HTERT RPE-1 (cell line): ENCODE results near the gene TMEM100.

Experiments
- in situ Hi-C: fragments of 300-500 bp; cut with MboI; formaldehyde crosslinking; loops from 4 replicates; pipeline ENCODE4 v1.14.3; 2020; ENCODE audit warnings: low sequenced_read_pairs

Gene TMEM100

GRCh38 chr17:55745258-55745657 is 22.6 kb upstream of the TMEM100 start:
- in situ Hi-C loops = no loop called here

DNA sequence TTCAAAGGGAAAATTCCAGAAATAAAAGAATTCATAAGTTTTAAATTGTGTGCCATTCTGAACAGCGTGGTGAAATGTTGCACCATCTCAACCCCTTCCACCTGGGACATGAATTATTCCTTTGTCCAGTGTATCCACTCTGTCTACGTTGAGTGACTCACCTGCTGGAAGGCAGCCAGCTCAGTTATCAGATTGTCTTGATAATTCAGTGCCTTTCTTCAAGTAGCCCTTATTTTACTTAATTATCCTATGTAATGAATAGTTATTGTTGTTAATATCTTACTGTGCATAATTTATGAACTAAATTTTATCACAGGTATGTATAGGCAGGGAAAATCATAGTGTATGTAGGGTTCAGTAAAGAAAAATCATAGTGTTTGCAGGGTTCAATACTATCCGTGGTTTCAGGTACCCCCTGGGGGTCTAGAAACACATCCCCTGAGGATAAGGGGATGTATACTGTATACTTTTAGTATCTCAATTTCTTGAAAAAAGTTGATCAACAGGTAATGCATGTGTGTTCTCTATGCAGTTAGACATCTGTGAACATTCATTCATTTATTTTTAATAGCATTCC is 20.5 kb upstream of the TMEM100 start:
- in situ Hi-C loops = no loop called here

GRCh38 chr17:55742272-55743102 is 19.8 kb upstream of the TMEM100 start:
- in situ Hi-C loops = no loop called here

GRCh38 chr17:55741356-55741700 is 18.7 kb upstream of the TMEM100 start:
- in situ Hi-C loops = no loop called here

DNA sequence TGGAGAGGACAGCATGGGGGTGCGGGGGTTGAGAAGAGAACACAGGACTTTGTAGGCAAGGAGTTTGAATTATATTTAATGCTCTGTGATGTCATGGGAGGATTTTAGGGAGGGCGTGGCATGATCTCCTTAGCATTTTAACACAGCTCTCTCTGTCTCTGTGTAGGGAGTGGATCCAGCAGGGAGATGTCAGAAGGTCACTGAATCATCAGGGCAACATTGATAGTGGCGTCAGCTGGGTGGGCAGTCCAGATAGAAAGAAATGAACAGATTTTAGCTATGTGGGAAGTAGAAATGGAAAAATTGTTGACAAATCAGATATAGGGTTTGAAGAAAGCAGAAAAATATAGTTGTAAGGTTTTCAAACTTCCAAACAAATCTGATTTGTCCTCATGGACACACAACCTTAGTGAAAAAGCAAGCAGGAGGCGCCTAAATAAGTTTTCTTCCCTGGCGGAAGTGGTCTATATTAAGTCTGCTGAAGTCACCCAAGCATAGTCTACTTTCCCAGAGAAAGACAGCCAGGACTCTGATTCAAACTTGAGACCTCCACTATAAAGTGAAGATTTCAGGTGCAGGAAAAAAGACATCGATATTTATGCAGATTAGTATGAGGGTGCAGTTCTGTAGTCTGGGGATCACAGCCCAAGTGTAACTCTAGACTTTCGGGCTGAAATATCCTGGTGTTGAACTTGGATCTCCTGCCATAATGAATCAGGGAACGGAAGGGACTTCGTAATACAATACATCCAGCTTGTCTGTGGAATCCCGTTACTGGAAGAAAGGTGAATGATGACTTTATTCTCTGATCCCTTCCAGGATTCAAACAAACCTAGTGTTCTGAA is 18.1 kb upstream of the TMEM100 start:
- in situ Hi-C loops = no loop called here

- in situ Hi-C loops = no loop called here
Measured at GRCh38 chr17:55737976-55738501, 15.4 kb upstream of the TMEM100 start.

DNA sequence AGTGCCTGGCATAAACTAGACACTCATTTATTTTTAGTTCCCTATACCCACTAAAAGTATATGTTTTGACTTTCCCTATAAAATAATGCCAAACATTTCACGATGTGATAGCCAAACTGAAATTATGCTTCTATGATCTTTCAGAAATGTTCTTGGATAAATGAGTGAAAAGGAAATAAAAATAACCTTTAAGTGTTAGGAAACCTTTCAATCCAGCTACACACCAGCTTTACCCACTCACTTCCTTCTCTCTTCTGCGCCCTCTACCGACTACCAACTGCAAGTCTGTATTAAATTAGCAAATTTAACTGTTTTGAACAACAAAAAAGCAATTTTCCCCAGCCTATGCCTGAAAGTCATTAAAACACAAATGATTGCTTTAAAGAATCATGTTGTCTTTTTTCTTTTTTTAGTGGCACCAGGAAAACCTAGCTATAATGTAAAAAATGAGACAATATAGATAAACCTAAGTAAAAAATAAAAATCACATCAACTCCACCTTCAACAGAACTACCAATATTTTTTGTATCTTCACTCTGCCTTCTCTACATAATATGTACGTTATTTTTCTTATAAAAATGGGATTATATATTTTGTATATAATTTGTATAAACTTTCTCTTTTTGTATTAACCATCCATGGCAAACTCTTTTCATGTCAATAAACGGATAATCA is 13.2 kb upstream of the TMEM100 start:
- in situ Hi-C loops = no loop called here

DNA sequence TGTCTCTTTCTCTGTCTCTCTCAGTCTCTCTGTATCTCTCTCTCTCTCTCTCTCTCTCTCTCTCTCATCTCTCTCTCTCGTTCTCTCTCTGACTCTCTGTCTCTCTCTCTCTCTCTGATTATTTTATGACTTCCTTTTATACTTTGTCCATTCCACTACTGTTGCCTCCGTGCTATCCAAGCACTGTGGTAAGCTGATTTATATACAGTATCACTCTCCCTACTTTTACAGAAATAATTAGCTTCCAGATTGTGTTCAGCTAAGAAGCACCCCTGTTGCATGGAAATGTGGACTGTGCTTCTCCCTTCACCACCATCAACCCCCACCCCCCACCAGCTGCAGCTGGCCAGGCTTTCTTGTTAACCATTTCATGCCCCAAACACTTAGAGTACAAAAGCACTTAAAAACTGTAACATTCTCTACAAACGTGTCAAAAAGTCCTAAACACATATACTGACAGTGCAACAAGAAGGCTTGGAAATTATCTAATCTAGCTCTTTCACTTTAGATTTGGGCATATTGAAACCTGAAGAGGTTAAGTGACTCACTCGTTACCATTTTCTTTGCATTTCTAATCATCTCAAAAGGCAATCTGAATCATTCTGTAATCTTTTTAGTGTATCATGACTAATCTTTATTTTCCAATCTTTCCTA is 11.6 kb upstream of the TMEM100 start:
- in situ Hi-C loops = no loop called here

- in situ Hi-C loops = no loop called here
Measured at GRCh38 chr17:55731586-55732250, 9.1 kb upstream of the TMEM100 start.

- in situ Hi-C loops = no loop called here
Measured at GRCh38 chr17:55730808-55731207, 8.1 kb upstream of the TMEM100 start.

GRCh38 chr17:55730380-55730779 is 7.7 kb upstream of the TMEM100 start:
- in situ Hi-C loops = no loop called here

GRCh38 chr17:55729484-55729883 is 6.8 kb upstream of the TMEM100 start:
- in situ Hi-C loops = no loop called here

GRCh38 chr17:55728833-55729232 is 6.2 kb upstream of the TMEM100 start:
- in situ Hi-C loops = no loop called here

GRCh38 chr17:55728361-55728760 is 5.7 kb upstream of the TMEM100 start:
- in situ Hi-C loops = no loop called here

DNA sequence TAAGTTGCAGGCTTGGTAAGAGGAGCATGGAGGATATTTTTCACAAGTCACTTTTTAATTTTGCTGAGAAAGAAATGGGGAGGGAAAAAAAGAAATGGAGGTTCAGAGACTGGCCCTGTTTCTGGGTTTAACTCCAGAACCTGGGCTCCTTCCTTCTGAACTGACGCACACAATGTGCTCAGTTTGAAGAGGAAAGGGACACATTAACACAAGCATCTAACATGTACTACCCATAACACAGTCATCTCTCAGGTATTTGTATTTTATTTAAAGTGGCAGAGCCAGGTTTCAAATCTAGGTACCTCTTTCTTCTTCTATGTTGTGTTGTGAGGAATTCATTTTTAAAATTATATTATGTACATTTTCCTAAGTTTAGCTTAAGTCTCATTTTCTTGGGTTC is 5.3 kb upstream of the TMEM100 start:
- in situ Hi-C loops = no loop called here

DNA sequence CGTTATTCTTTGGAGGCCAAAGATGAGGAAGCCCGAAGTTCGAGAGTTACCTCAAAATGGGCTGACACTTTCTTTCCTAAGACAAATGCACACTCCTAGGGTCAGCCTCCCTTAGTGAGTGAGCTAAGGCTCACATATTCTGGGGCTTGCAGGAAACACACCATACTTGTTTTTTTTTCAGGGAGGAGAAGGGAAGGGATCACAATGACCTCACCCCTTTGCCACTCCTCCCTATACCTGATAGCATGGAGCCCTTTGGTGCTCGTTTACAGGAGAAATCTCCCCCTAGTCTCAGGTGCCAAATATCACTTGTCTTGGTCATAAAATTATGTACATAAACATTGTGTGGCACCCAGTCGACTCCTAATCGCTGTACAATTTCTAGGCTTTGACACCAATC is 4.6 kb upstream of the TMEM100 start:
- in situ Hi-C loops = no loop called here

DNA sequence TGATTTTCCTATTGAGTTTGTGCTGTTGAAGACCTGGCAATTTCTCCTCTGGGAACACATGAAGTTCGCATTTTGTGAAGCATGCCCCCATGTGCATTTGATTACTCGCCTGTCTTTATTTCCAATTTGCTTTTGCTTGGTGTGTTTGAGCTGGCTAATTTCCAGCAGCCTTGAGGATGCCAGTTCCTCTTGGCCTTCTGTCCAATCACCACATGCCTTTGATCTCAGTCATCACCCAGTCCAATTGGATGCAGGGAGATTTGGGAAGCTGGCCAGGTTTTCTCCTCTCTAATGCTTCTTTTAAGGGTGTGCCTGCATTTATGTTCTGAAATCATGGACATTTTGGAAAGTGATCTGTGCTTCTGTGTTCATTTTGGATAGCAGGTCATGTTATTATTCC is 3.8 kb upstream of the TMEM100 start:
- in situ Hi-C loops = no loop called here

- in situ Hi-C loops = no loop called here
Measured at GRCh38 chr17:55723488-55723848, 804 bp upstream of the TMEM100 start.

DNA sequence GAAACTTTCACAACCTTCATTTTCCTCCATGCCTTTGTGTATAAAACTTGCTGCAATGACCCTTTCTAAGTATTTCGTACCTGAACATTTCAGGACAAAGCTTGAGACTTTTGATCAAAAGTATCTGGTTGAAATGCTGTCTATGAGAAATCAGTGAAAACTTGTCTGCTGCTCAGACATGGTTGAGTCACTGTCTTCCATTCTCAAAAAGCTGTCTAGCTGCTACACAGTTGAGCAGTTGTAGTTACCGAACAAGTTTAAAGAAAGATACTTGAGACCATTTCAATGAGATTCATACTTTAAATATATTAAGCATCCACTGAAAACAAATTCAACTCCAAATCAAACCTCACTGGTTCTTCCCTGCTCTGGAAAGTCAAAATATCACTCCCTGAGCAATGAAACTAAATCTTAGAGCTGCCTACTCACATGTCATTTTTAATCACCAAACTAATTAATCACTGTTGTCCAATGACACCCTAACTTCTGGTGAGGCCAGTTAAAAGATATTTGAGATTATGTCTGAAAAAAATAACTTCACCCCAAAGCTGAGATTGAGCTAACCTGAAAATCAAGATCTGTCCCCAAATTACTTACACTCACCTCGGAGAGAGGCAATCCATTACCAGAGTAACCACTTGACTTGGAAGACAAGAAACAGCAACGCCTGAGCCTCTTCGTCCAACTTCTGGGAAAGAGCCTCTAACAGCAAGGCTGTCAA is 488 bp downstream of the TMEM100 start:
- in situ Hi-C loops = no loop called here
